H1 (cell line): ENCODE measurements around the gene RUVBL1. TPM values are rescaled to one million over a fixed set of nuclear protein-coding genes. Genes with fewer than 3 reads are reported as not detected.

ENCODE experiments used
- CTCF ChIA-PET: fragments of 300-600 bp; sonication (Branson Sonifier 250); formaldehyde crosslinking; loops from one replicate; lab custom pipeline; 2021; ENCODE audit not compliant: partially characterized antibody; lab: Charles Lee
- POLR2A ChIA-PET: fragments of 300-600 bp; sonication (Branson Sonifier 250); formaldehyde crosslinking; loops from one replicate; lab custom pipeline; 2021; ENCODE audit warnings: inconsistent platforms; ENCODE audit not compliant: partially characterized antibody; lab: Charles Lee
- DNase-seq, 2 experiments: peaks; one replicate each; pipeline versions ENCODE4 v3.0.0 to v3.0.0-alpha.2; 2010 to 2022; ENCODE audit warnings: low spot score in 2 of 2, low read depth in 1 of 2, mixed read lengths in 1 of 2
- FAIRE-seq: peaks from 2 replicates; lab custom pipeline; 2011; peaks lifted over from hg19 to GRCh38; lab: Jason Lieb, UNC
- H2AFZ ChIP-seq: 2 replicates; pipeline ENCODE4 v1.8.1; 2012; ENCODE audit warnings: low read length, inconsistent platforms
- H2AK5ac ChIP-seq: 2 replicates; pipeline ENCODE4 v1.6.1; 2013; ENCODE audit warnings: low read depth, low read length
- H2BK120ac ChIP-seq: replicated peaks from 2 replicates; pipeline ENCODE3; 2013; ENCODE audit warnings: low read depth, low read length, inconsistent platforms
- H2BK12ac ChIP-seq: 2 replicates; pipeline ENCODE4 v1.6.1; 2013; ENCODE audit warnings: low read depth, low read length
- H2BK15ac ChIP-seq: 2 replicates; pipeline ENCODE4 v1.6.1; 2013; ENCODE audit warnings: low read length
- H2BK20ac ChIP-seq: 2 replicates; pipeline ENCODE4 v1.6.1; 2013; ENCODE audit warnings: low read length
- H2BK5ac ChIP-seq: 2 replicates; pipeline ENCODE4 v1.6.1; 2013; ENCODE audit warnings: low read depth, low read length
- H3K14ac ChIP-seq: 2 replicates; pipeline ENCODE4 v1.6.1; 2013; ENCODE audit warnings: inconsistent platforms; ENCODE audit not compliant: insufficient read length
- H3K18ac ChIP-seq: 2 replicates; pipeline ENCODE4 v1.6.1; 2013; ENCODE audit warnings: low read length; ENCODE audit errors: extremely low read depth
- H3K23ac ChIP-seq: 2 replicates; pipeline ENCODE4 v1.6.1; 2013; ENCODE audit warnings: inconsistent platforms; ENCODE audit not compliant: insufficient read length
- H3K23me2 ChIP-seq: 2 replicates; pipeline ENCODE4 v1.6.1; 2013; ENCODE audit warnings: low read depth, low read length
- H3K27ac ChIP-seq: 2 replicates; pipeline ENCODE4 v1.6.1; 2011; ENCODE audit warnings: low read depth, low read length, inconsistent platforms
- H3K27me3 ChIP-seq, 4 experiments: replicated peaks in 1 of 4; 1 replicate in 1 of 4; 2 replicates in 3 of 4; pipeline versions ENCODE4 v1.6.1 to v1.8.1; 2011 to 2013; ENCODE audit warnings: low read length in 3 of 4, mild to moderate bottlenecking in 3 of 4, inconsistent platforms in 2 of 4, mixed read lengths in 2 of 4, moderate library complexity in 1 of 4; ENCODE audit not compliant: control insufficient read depth in 3 of 4, insufficient read depth in 3 of 4; ENCODE audit errors: extremely low read depth in 1 of 4
- H3K36me3 ChIP-seq, 4 experiments: 2 replicates each; pipeline versions ENCODE4 v1.6.1 to v1.8.1; 2011 to 2013; ENCODE audit warnings: mild to moderate bottlenecking in 4 of 4, low read length in 3 of 4, moderate library complexity in 2 of 4, control low read depth in 1 of 4, inconsistent platforms in 1 of 4; ENCODE audit not compliant: insufficient read depth in 4 of 4, control insufficient read depth in 2 of 4
- H3K4ac ChIP-seq: replicated peaks from 2 replicates; pipeline ENCODE3; 2013; ENCODE audit warnings: low read length, low read depth, mixed read lengths, inconsistent platforms; ENCODE audit not compliant: insufficient read length
- H3K4me1 ChIP-seq, 4 experiments: replicated peaks in 1 of 4; 1 replicate in 1 of 4; 2 replicates in 3 of 4; pipeline versions ENCODE4 v1.6.1 to v1.8.1; 2011 to 2013; ENCODE audit warnings: low read length in 3 of 4, inconsistent platforms in 2 of 4, mixed read lengths in 1 of 4; ENCODE audit not compliant: insufficient read depth in 4 of 4, control insufficient read depth in 3 of 4
- H3K4me2 ChIP-seq, 2 experiments: 2 replicates each; pipeline versions ENCODE4 v1.6.1 to v1.8.1; 2011 to 2013; ENCODE audit warnings: low read depth in 2 of 2, low read length in 2 of 2, control low read depth in 1 of 2, inconsistent platforms in 1 of 2, mild to moderate bottlenecking in 1 of 2; ENCODE audit not compliant: insufficient read depth in 1 of 2
- H3K4me3 ChIP-seq, 4 experiments: fragments of 200-600, 300-600 bp in 1 of 4; sonication (generic), shearing (Covaris generic), sonication (Bioruptor Twin) in 1 of 4; 2 replicates each; pipeline versions ENCODE4 v1.5.1 to v1.8.1; 2011 to 2016; ENCODE audit warnings: low read length in 4 of 4, low read depth in 3 of 4, control low read depth in 2 of 4, inconsistent platforms in 2 of 4, mild to moderate bottlenecking in 2 of 4, mixed read lengths in 1 of 4, moderate library complexity in 1 of 4; ENCODE audit not compliant: insufficient read depth in 2 of 4; ENCODE audit errors: extremely low read depth in 1 of 4
- H3K56ac ChIP-seq: replicated peaks from 2 replicates; pipeline ENCODE3; 2013; ENCODE audit warnings: low read depth, mild to moderate bottlenecking, mixed read lengths, low read length, inconsistent platforms; ENCODE audit not compliant: insufficient read length
- H3K79me1 ChIP-seq: 2 replicates; pipeline ENCODE4 v1.6.1; 2013; ENCODE audit warnings: low read depth, low read length, control low read depth
- H3K79me2 ChIP-seq, 2 experiments: 2 replicates each; pipeline versions ENCODE4 v1.6.1 to v1.8.1; 2012 to 2013; ENCODE audit warnings: low read length in 2 of 2, mild to moderate bottlenecking in 2 of 2, inconsistent platforms in 1 of 2; ENCODE audit not compliant: insufficient read depth in 2 of 2, control insufficient read depth in 1 of 2
- H3K9ac ChIP-seq, 4 experiments: replicated peaks in 1 of 4; 1 replicate in 1 of 4; 2 replicates in 3 of 4; pipeline versions ENCODE4 v1.6.1 to v1.8.1; 2011 to 2013; ENCODE audit warnings: low read depth in 3 of 4, low read length in 3 of 4, control low read depth in 2 of 4, mild to moderate bottlenecking in 2 of 4, moderate library complexity in 2 of 4, inconsistent platforms in 1 of 4; ENCODE audit errors: extremely low read depth in 1 of 4
- H3K9me3 ChIP-seq, 2 experiments: 2 replicates each; pipeline versions ENCODE4 v1.6.1 to v1.8.1; 2012 to 2013; ENCODE audit warnings: mild to moderate bottlenecking in 2 of 2, moderate library complexity in 2 of 2, control low read depth in 1 of 2, inconsistent platforms in 1 of 2, low read depth in 1 of 2, low read length in 1 of 2, mixed read lengths in 1 of 2; ENCODE audit not compliant: insufficient read depth in 2 of 2
- H4K20me1 ChIP-seq, 2 experiments: replicated peaks in 1 of 2; 2 replicates each; pipeline versions ENCODE3 to v1.8.1; 2011 to 2013; ENCODE audit warnings: inconsistent platforms in 2 of 2, low read length in 2 of 2, mild to moderate bottlenecking in 1 of 2; ENCODE audit not compliant: insufficient read depth in 2 of 2, control insufficient read depth in 1 of 2
- H4K5ac ChIP-seq: 2 replicates; pipeline ENCODE4 v1.6.1; 2013; ENCODE audit warnings: low read length, low read depth, mixed read lengths, inconsistent platforms; ENCODE audit not compliant: insufficient read length
- H4K8ac ChIP-seq: 2 replicates; pipeline ENCODE4 v1.8.0; 2013; ENCODE audit warnings: mild to moderate bottlenecking, moderate library complexity, low read length, inconsistent platforms; ENCODE audit not compliant: insufficient read depth; ENCODE audit errors: extremely low read depth
- H4K91ac ChIP-seq: replicated peaks from 2 replicates; pipeline ENCODE3; 2013; ENCODE audit warnings: low read length, mixed read lengths, inconsistent platforms; ENCODE audit not compliant: insufficient read length
- WGBS, 2 experiments: shearing (Covaris generic) in 1 of 2; methylation state at CpG; one replicate each; pipeline versions ENCODE4 v1.1.6 to v1.1.7; 2013 to 2015; ENCODE audit warnings: low lambda C conversion rate in 2 of 2, mixed read lengths in 2 of 2, inconsistent platforms in 1 of 2, low coverage in 1 of 2, missing lambda C conversion rate in 1 of 2; ENCODE audit not compliant: insufficient replicate concordance in 2 of 2, insufficient coverage in 1 of 2, insufficient read length in 1 of 2; ENCODE audit errors: extremely low coverage in 1 of 2, missing lambda C conversion rate in 1 of 2; 5-methylcytosine and 5-hydroxymethylcytosine counted together
- polyA plus RNA-seq, 7 experiments: library from polyadenylated mRNA; depleted of rRNA in 3 of 7; stranded (reverse) in 5 of 7; unstranded in 2 of 7; fragments of >200 nt in 5 of 7; fragments of 200-250 nt in 2 of 7; gene quantifications; 1 replicate in 5 of 7; 2 replicates in 1 of 7; 4 replicates in 1 of 7; pipeline versions ENCODE4 v1.2.1 to v1.2.3, GENCODE V29; 2011 to 2013; ENCODE audit warnings: missing spikeins in 2 of 7, mixed read lengths in 2 of 7
- total RNA-seq: library from RNA; stranded (reverse); fragmentation: NEBNext Ultra II Directional; extraction: Animal tissue kit (Norgen Biotek cat#: 25700); gene quantifications from 2 replicates; pipeline ENCODE4 v1.2.1, GENCODE V29; 2021

RUVBL1 gene
- total and polyA plus RNA-seq, 2 of the 8 experiments (the other 6 are each of a cell fraction or from before 2014, with no cell fraction given), result 112 to 135 TPM

DNA sequence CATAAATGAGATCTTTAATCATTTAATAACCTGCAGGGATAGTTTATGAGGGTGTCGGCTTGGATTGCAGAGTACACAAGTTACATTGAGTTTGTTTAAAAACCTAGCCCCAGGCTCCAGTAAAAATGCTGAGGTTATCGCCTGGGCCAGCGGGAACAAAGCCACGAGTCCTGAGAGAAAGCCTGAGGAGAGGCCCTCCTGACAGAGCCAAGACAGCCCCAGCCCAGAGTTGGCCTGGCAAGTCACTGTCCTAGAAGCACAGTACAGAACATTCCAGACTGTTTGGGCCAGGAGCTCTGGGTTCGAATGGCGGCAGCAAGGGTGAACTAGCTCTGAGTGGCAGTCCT lies 39.0 kb downstream of the RUVBL1 start:
- Histone ChIP-seq H3K4ac (no peak overlapping the region), H3K36me3 (peaks cover 19 to 66% (median 48%) of the 10 kb centered on the region in 4 experiments), H2BK5ac (no peak overlapping the region), H4K5ac (no peak overlapping the region), H3K4me3 (no peak overlapping the region), H2BK15ac (no peak overlapping the region), H3K9ac (no peak overlapping the region), H3K27me3 (no peaks in the 10 kb centered on the region), H3K4me2 (no peak overlapping the region), H3K9me3 (no peaks in the 10 kb centered on the region), H3K79me2 (no peaks in the 10 kb centered on the region), H3K23ac (no peak overlapping the region), H4K20me1 (peaks cover 3 to 24% of the 10 kb centered on the region in 2 experiments), H2AFZ (no peak overlapping the region), H4K91ac (no peak overlapping the region), H2BK12ac (no peak overlapping the region), H3K56ac (no peak overlapping the region), H2BK20ac (no peak overlapping the region), H3K79me1 (no peaks in the 10 kb centered on the region; the same call in 1 of the 2 replicates), H4K8ac (no peak overlapping the region), H2AK5ac (no peak overlapping the region), H3K18ac (no peak overlapping the region), H2BK120ac (no peak overlapping the region), H3K14ac (no peak overlapping the region), H3K4me1 (no peaks in the 10 kb centered on the region), H3K27ac (no peak overlapping the region), H3K23me2 (no peaks in the 10 kb centered on the region)
- CTCF ChIA-PET, result interaction anchor here (1.1 to 4.0 kb wide), 4 partner anchors 10 to 49 kb away, joined by 3 to 27 read pairs (median 6); no protein-coding TSS in a partner anchor
- FAIRE-seq (no peak), DNase-seq (no peak)
- 83% methylated on average over 6 of the region's 6 CpGs; no CpG with 5 or more reads in 1 of the 2 experiments for WGBS, 2 experiments
- POLR2A ChIA-PET, result interaction anchor here (1.8 kb wide), 1 partner anchor 13 kb away, joined by 4 read pairs; no protein-coding TSS in a partner anchor
